ENCODE results near the gene LOXL4. TPM values are rescaled to one million over a fixed set of nuclear protein-coding genes. Genes with fewer than 3 reads are reported as not detected.
A peak's percentile ranks its signal among the peaks of the same experiment; 100 is the strongest.

The LOXL4 gene
- total and polyA plus RNA-seq, 2 donors from 2014 or later: 3.4 to 15.1 TPM

- TF ChIP-seq CTCF (IDR thresholded peaks at IDR 0.05; ENCODE audit: borderline replicate concordance, extremely low read depth, insufficient read depth): no peak
- FAIRE-seq (no peak), DNase-seq (no peak)
- no peak overlapping the region for H3K4me3 ChIP-seq (ENCODE audit: low read length in 3 of 3)
- H3K27me3 ChIP-seq (ENCODE audit: control insufficient read depth, insufficient read depth, low read length): no peaks in the 10 kb centered on the region
- no peak overlapping the region for H3K27ac ChIP-seq (ENCODE audit: low read depth in 2 of 2, low read length in 2 of 2)
- no peaks in the 10 kb centered on the region for H3K9me3 ChIP-seq (ENCODE audit: control insufficient read depth in 2 of 3, insufficient read depth in 1 of 3, low read length in 3 of 3)
- H3K36me3 ChIP-seq (ENCODE audit: control insufficient read depth in 2 of 3, insufficient read depth in 3 of 3, low read length in 3 of 3): peaks cover 0 to 3% (median 0%) of the 10 kb centered on the region in 3 donors
- intact Hi-C loops (cut with DNase I): loop anchor here (10.0 kb wide), 1 partner anchor 45 kb away; no protein-coding TSS in a partner anchor
- peaks cover 0 to 6% (median 2%) of the 10 kb centered on the region in 3 donors for H3K4me1 ChIP-seq (ENCODE audit: control insufficient read depth in 2 of 3, insufficient read depth in 2 of 3, low read depth in 1 of 3, low read length in 3 of 3)
- H3K9ac ChIP-seq (ENCODE audit: low read length in 3 of 3): no peak overlapping the region
Observed at GRCh38 chr10:98259606-98260315, 8.2 kb downstream of the LOXL4 start.

DNA sequence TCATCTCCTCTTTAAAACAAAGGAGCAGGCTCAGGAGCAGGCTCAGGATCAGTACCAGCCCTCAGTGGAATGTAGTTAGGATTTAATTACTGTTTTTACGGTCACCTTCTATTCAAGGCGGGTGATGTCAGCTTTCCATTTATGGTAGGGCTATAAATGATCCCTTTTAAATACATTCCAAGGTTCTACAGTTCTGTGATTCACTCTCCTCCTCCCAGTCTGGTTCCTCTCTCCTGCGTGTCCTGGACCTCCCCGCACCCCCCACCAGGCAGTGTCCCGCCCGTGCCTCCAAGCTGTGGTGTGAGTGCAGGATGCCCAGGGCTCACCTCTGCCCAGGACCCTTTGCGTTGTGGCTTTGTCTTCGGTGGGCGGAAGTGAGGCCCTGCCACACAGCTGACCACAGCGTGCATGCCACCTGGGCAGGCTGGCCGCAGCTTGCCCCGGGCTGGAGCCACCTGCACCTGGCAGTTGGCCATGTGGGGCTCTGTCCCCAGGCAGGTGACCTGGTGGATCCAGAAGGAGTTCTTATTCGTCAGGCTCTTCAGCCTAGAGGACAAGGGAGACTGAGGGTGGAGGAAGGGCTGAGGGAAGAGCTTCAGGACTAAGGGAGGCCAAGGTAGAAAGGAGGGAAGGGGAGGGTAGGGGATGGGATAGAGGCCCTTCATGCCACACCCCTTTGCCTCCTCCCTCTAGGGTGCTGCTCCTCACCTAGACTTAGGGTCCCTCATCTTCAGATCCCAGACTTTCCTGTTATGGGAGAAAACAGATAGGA is 9.1 kb downstream of the LOXL4 start:
- H3K4me3 ChIP-seq (ENCODE audit: low read length in 3 of 3): no peak overlapping the region
- no peaks in the 10 kb centered on the region for H3K9me3 ChIP-seq (ENCODE audit: control insufficient read depth in 2 of 3, insufficient read depth in 1 of 3, low read length in 3 of 3)
- no peak overlapping the region for H3K9ac ChIP-seq (ENCODE audit: low read length in 3 of 3)
- no peak for FAIRE-seq
- intact Hi-C loops (cut with DNase I): loop anchor here (10.0 kb wide), 1 partner anchor 46 kb away; no protein-coding TSS in a partner anchor
- H3K27ac ChIP-seq (ENCODE audit: low read depth in 2 of 2, low read length in 2 of 2): no peak overlapping the region
- H3K27me3 ChIP-seq (ENCODE audit: control insufficient read depth, insufficient read depth, low read length): no peaks in the 10 kb centered on the region
- no peak for TF ChIP-seq CTCF (IDR thresholded peaks at IDR 0.05; ENCODE audit: borderline replicate concordance, extremely low read depth, insufficient read depth)
- DNase-seq: peak in 1 of 5 donors; percentile 76
- H3K4me1 ChIP-seq (ENCODE audit: control insufficient read depth in 2 of 3, insufficient read depth in 2 of 3, low read depth in 1 of 3, low read length in 3 of 3): peaks cover 0 to 7% (median 3%) of the 10 kb centered on the region in 3 donors
- H3K36me3 ChIP-seq (ENCODE audit: control insufficient read depth in 2 of 3, insufficient read depth in 3 of 3, low read length in 3 of 3): peaks cover 0 to 3% (median 0%) of the 10 kb centered on the region in 3 donors

DNA sequence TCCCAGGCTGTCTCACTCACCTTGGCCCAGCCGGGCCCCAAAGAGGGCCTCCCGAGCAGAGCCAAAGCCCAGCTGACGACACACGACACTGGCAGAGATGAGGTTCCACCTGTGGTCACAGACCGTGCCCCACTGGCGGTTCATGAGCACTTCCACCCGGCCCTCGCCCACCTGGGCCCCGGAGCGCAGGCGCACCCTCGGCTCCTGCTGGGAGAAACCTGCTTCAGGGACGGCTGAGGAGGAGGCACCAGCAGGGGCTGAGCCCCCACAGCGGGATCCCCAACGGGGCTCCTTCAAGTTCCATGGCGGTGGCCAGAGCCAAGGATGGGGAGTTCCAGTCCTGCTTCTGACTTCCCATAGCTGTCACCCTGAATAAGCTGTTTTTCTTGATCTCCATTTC is 10.0 kb downstream of the LOXL4 start:
- FAIRE-seq: no peak
- H3K4me3 ChIP-seq (ENCODE audit: low read length in 3 of 3): no peak overlapping the region
- peaks cover 0 to 3% (median 0%) of the 10 kb centered on the region in 3 donors for H3K36me3 ChIP-seq (ENCODE audit: control insufficient read depth in 2 of 3, insufficient read depth in 3 of 3, low read length in 3 of 3)
- H3K27ac ChIP-seq (ENCODE audit: low read depth in 2 of 2, low read length in 2 of 2): no peak overlapping the region
- H3K9ac ChIP-seq (ENCODE audit: low read length in 3 of 3): no peak overlapping the region
- no peaks in the 10 kb centered on the region for H3K9me3 ChIP-seq (ENCODE audit: control insufficient read depth in 2 of 3, insufficient read depth in 1 of 3, low read length in 3 of 3)
- TF ChIP-seq CTCF (IDR thresholded peaks at IDR 0.05; ENCODE audit: borderline replicate concordance, extremely low read depth, insufficient read depth): no peak
- H3K4me1 ChIP-seq (ENCODE audit: control insufficient read depth in 2 of 3, insufficient read depth in 2 of 3, low read depth in 1 of 3, low read length in 3 of 3): peaks cover 0 to 7% (median 3%) of the 10 kb centered on the region in 3 donors
- intact Hi-C loops (cut with DNase I): loop anchor here (10.0 kb wide), 1 partner anchor 47 kb away; no protein-coding TSS in a partner anchor
- DNase-seq: peak in 1 of 5 donors; percentile 69
- no peaks in the 10 kb centered on the region for H3K27me3 ChIP-seq (ENCODE audit: control insufficient read depth, insufficient read depth, low read length)

All from kidney (tissue), 14 donors.